ENCODE data around the gene PLAGL1.

PLAGL1 gene

GRCh38 chr6:143986463-143987065 lies 21.5 kb downstream of the PLAGL1 start:
- no peak overlapping the region for H3K27ac ChIP-seq
- DNase-seq (ENCODE audit: low spot score) = no peak
- TF ChIP-seq CTCF (conservative IDR thresholded peaks at IDR 0.05; ENCODE audit: low read depth) = no peak
- CTCF ChIA-PET = interaction anchor here (0.6 kb wide), 1 partner anchor 28 kb away, joined by 3 read pairs; no protein-coding TSS in a partner anchor
- POLR2A ChIA-PET (ENCODE audit: low non-redundant PET) = no interaction called here

- TF ChIP-seq CTCF (conservative IDR thresholded peaks at IDR 0.05; ENCODE audit: low read depth) = no peak
- ChIA-PET CTCF (interaction anchor here (0.6 kb wide), 2 partner anchors 118 to 893 kb away, joined by 3 read pairs; no protein-coding TSS in a partner anchor), POLR2A (ENCODE audit: low non-redundant PET) (no interaction called here)
- DNase-seq (ENCODE audit: low spot score) = no peak
- no peak overlapping the region for H3K27ac ChIP-seq
Observed at GRCh38 chr6:143984666-143985065, 23.4 kb downstream of the PLAGL1 start.

GRCh38 chr6:143982968-143983367 lies 25.1 kb downstream of the PLAGL1 start:
- no peak for DNase-seq (ENCODE audit: low spot score)
- TF ChIP-seq CTCF (conservative IDR thresholded peaks at IDR 0.05; ENCODE audit: low read depth) = no peak
- ChIA-PET POLR2A (ENCODE audit: low non-redundant PET) (no interaction called here), CTCF (interaction anchor here (0.6 kb wide), 1 partner anchor 197 kb away, joined by 4 read pairs; no protein-coding TSS in a partner anchor)
- H3K27ac ChIP-seq = no peak overlapping the region

GRCh38 chr6:143980921-143981320 lies 27.1 kb downstream of the PLAGL1 start:
- POLR2A ChIA-PET (ENCODE audit: low non-redundant PET) = no interaction called here
- CTCF ChIA-PET = no interaction called here

GRCh38 chr6:143976806-143977349 lies 31.2 kb downstream of the PLAGL1 start:
- DNase-seq (ENCODE audit: low spot score) = no peak
- ChIA-PET CTCF (interaction anchor here (1.1 kb wide), 1 partner anchor 402 kb away, joined by 4 read pairs; no protein-coding TSS in a partner anchor), POLR2A (ENCODE audit: low non-redundant PET) (no interaction called here)
- H3K27ac ChIP-seq = no peak overlapping the region
- no peak for TF ChIP-seq CTCF (conservative IDR thresholded peaks at IDR 0.05; ENCODE audit: low read depth)

More at GRCh38 chr6:143980921-143981320, 27.1 kb downstream of the PLAGL1 start:
- DNase-seq (ENCODE audit: low spot score) = no peak
- H3K27ac ChIP-seq = no peak overlapping the region
- TF ChIP-seq CTCF (conservative IDR thresholded peaks at IDR 0.05; ENCODE audit: low read depth) = no peak

GRCh38 chr6:143974089-143974488 lies 34.0 kb downstream of the PLAGL1 start:
- no peak for DNase-seq (ENCODE audit: low spot score)
- CTCF ChIA-PET = interaction anchor here (1.6 kb wide), 1 partner anchor 35 kb away, joined by 3 read pairs; no protein-coding TSS in a partner anchor
- no peak for TF ChIP-seq CTCF (conservative IDR thresholded peaks at IDR 0.05; ENCODE audit: low read depth)
- POLR2A ChIA-PET (ENCODE audit: low non-redundant PET) = no interaction called here
- H3K27ac ChIP-seq = no peak overlapping the region
